H54 (cell line): ENCODE measurements around the gene MAK.
"Not testable (repeated sequence)": the region's sequence is repeated elsewhere in the genome, so short reads cannot be mapped to it uniquely, and the experiment has no call there.

Experiments
- DNase-seq: peaks from one replicate; pipeline ENCODE4 v3.0.0; 2011; ENCODE audit warnings: low spot score, mixed read lengths; ENCODE audit not compliant: insufficient read length
- FAIRE-seq: peaks from 3 replicates; lab custom pipeline; 2011; peaks lifted over from hg19 to GRCh38; lab: Jason Lieb, UNC
- POLR2A ChIP-seq: IDR thresholded peaks from 2 replicates; pipeline ENCODE4 v1.6.1; 2011; ENCODE audit warnings: low read depth, mild to moderate bottlenecking, low read length

MAK gene

DNA sequence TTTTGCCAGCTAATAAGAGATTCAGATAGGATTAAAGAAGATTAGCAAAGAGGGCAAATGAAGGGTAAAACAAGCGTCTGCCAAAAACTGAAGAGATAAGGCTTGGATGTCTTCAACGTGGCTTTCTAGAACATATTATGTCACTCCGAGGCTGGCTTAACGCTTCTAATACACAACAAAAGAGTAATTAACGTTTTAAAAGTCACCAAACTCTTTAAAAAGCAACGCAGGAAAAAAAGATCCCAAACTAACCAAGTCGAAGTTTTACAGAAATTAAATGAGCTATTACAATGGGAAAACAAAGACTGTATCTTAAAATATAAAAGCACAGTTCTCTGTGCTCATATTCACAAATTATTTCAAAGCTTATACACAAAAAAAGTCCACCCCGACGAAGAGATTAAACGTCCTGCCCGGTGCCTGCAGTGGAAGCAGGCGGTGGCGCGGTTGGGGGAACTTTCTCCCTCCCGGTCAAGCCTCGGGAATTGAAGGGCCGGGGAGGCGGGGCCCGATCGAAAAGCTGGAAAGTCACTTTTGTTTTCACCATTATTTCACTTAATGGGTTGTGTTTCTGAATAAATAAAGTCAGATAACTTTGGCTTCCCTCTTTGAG lies 1.2 kb downstream of the MAK start:
- TF ChIP-seq POLR2A, result no peak
- FAIRE-seq, result peak; percentile 6
- DNase-seq, result peak; percentile 49

DNA sequence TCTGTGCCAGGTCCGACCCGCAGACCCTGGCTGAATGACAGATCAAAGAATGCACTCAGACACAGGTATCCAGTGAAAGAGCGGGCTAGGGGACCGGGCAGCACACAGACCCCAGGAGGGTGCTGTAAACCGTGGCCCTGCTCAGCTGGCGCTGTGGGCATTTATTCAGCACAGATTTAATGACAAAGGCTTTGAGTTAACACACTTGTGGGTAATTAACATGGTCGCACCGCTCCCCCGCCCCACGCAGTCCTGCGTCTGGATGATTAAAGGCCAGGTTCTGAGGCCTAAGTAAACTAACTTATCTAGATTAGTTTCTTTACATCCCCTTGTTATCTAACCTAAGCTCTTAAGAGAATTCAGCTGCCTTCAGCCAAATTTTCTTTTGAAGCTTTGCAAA lies 3.5 kb downstream of the MAK start:
- TF ChIP-seq POLR2A, result no peak
- DNase-seq (no peak), FAIRE-seq (no peak)

DNA sequence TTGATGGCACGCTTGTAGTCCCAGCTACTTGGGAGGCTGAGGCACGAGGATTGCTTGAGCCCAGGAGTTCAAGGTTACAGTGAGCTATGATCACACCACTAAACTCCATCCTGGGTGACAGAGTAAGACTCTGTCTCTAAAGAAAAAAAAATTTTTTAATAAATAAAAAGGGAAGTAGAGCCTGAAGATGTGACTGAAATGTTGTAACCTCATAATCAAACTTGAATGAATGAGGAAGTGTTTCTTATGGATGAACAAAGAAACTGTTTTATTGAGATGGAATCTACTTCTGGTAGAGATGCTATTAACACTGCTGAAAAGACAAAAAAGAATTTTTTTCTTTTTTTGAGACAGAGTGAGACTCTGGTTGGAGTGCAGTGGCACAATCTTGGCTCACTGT lies 6.7 kb downstream of the MAK start:
- DNase-seq (no peak), FAIRE-seq (no peak)
- TF ChIP-seq POLR2A, result no peak

DNA sequence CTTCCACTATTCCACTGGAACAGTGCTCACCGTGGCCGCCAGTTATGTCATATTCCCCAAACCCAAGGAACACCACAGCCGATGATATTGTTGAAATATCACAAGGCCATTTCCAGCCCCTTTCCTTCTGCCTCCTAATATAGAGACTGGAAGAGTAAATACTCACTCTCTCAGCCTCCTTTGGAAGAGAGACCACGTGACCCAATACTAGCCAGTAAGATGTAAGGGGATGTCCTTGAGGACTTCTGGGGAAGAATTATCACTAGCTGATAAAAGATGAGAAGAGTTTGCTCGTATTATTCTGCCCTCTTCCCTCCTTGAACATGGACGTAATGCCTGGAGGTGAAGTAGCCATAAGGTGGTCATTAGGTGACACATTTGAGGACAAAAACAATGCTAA lies 13.5 kb downstream of the MAK start:
- no peak for FAIRE-seq
- no peak for TF ChIP-seq POLR2A
- DNase-seq, result no peak

DNA sequence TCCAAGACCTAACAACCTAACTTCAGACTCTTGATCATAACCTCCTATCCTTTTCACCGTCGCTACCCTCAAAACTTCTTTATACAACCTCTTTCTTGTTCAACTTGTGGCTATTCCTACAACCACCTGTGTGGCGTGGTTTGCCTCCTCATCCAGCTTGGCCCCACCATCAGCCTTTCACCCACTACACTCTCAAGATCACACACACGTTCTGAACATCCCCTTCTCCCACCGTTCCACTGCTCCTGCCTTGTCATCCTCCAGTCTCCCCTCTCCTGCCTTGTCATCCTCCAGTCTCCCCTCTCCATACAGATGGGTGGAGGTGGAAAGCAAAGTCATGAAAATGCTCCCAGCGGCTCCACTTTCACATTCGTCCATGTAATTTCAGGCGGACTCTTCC lies 14.0 kb downstream of the MAK start:
- FAIRE-seq, result no peak

DNA sequence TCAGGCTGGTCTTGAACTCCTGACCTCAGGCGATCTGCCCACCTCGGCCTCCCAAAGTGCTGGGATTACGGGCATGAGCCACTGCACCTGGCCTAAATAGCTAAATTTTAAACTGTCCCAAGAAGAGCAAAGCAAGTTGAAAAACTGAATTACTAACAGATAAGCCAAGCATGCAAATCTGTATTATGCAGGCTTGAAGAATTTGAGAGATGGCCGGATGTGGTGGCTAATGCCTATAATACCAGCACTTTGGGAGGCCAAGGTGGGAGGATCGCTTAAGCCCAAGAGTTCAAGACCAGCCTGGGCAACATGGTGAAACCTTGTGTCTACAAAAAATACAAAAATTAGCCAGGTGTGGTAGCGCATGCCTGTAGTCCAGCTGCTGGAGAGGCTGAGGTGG lies 24.2 kb downstream of the MAK start:
- DNase-seq, FAIRE-seq: not testable (repeated sequence)

More for the DNA sequence above, 14.0 kb downstream of the MAK start:
- no peak for TF ChIP-seq POLR2A
- DNase-seq, result no peak

DNA sequence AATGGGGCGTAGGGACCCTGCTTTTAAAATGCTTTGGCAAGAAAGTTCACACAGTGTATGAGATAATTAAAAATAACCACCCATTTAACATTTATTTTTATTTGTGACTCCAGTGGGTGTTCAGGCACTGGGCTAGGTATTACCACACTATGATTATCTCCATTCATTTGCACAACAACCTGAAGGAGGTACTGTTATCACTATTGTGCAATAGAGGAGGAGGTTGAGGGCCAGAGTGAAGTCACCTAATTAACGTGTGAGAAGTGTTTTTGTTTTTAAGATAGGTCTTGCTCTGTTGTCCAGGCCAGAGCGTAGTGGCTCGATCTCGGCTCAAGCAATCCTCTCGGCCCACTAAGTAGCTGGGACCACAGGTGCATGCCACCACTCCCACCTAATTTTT lies 29.2 kb downstream of the MAK start:
- DNase-seq (no peak), FAIRE-seq (peak; percentile 6)
- TF ChIP-seq POLR2A, result no peak

DNA sequence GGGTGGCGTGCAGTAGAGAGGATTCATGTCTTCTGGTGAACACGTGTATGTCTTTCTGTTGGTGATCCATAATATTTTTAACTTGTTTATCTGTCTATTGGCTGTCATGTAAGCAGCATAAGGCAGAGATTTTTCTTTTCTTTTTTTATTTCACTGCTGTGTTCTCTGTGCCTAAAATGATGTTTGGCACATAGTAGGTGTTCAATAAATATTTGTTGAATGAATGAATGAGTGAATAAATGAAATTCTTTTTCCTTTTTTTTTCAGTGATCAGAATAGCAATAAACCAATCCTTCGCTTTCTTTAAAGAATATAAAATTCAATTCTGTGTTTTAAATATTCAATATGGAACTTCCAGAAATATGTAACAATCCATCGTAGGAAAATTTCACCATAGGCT lies 30.0 kb downstream of the MAK start:
- TF ChIP-seq POLR2A, result no peak
- DNase-seq, result no peak
- FAIRE-seq, result no peak

DNA sequence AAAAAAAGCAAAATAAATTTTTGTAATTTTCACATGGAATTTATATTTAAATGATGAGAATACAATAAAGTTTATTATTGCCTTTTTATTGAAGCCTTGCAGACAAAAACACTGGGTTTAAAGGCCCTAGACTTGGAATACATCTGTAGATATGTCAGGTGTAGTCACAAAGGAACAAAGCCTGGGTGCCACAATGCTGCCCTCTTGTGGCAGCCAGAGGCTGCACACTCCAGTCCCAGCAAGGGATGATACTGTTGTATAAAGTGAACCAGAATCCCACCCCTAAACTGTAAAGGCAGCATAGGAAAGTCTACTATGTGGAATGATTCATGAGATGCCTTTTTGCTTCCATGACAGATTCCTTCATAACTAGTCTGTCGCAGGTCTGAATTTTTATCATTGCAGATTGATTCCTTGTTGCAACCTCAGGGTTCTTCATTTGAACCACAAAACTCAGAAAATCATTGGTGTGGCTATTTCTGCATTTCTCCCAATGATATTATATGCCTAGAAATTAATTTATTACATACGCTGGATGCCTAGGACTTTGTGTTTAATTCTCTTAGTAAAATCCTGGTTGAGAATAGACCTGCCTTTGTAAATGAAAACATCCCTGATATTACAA lies 37.0 kb downstream of the MAK start:
- peak; percentile 93 for FAIRE-seq
- DNase-seq, result peak; percentile 54
- no peak for TF ChIP-seq POLR2A

DNA sequence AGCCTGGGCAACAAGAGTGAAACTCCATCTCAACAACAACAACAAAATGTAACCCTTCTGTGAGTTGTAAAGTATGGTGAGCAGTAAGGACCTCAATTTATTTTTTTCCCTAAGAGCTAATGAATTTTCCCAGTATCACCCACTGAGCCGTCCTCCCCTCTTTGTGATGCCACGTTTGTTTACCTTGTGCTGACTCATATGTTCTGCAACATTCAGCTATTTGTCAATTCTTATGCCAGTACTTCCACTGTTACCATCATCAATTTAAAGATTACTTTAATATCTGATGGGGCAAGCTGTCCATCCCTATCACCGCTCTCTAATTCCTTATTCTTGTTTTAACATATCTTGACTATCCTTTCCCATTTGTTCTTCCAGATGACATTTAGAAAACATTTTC lies 37.5 kb downstream of the MAK start:
- peak; percentile 85 for FAIRE-seq
- peak; percentile 15 for DNase-seq

DNA sequence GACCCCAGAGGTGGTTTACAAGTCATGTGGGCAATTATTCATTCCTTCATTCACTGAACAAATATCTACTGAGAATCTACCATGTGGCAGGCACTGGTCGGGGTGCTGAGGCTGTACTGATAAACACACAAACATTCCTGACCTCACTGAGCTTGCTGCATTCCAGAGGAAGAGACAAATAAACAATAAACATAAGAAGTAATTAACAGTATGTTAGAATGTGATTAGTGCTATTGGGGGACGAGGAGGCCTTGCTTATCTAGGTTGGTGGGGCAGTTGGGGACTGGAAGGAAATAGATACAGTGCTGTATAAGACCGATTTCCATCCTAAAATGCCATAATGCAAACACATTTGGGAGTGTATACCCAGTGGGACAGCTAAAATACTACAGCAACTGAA lies 44.1 kb downstream of the MAK start:
- TF ChIP-seq POLR2A, result no peak
- DNase-seq, result no peak
- FAIRE-seq, result no peak

More for the DNA sequence above, 37.5 kb downstream of the MAK start:
- no peak for TF ChIP-seq POLR2A

DNA sequence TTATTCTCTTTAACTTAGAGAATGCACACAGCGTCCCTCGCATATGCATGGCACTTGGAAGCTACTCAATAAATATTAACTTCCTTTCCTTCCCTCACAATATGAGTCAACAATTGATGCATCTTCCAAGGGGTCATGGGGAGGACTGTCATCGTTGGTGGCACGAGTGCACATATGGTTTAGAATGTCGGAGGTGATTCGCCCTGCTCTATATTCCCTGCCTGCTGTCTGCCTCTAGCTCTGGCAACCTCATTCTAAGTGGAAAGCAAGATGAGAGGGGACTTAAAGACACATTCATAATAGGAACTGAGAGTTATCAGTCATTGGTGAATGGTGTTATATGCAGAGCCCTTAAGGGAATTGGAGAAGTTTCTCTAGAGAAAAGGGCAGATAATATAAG lies 44.6 kb downstream of the MAK start:
- FAIRE-seq, result no peak
- DNase-seq, result no peak
- TF ChIP-seq POLR2A, result no peak

DNA sequence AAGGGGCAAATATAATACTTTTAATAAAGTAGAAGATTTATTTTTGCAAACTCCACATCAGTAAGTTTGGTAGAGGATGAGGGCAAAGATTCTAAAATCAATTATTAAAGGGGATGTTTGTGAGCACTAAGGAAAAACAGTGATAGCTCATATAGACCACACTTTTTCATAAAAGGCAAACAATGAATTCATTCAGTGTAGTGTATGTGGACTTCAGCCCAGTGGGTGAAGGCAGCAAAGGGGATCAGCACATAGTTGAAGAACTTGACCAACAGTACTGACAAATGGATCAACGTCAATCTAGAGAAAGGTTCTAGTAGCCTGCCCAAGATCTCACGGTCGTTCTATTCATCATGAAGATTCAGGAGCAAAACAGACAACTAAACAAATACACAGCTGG lies 45.3 kb downstream of the MAK start:
- FAIRE-seq (no peak), DNase-seq (no peak)
- no peak for TF ChIP-seq POLR2A

DNA sequence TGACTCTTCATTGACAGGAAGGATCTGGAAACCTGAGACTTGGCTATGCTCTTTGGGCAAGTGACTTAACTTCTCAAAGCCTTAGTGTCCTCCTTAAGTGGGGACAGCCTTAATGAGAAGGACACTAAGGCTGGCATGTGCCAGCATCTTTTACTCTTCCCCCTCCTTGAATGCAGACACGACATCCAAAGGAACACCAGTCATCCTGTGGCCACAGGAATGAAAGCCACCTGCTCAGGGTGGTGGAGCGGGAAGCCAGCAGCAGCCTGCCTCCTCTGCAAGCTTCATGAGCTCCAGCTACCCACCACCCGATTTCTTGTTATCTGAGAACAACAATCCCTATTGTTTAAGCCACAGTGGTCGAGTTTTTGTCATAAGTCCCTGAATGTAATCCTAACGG lies 46.2 kb downstream of the MAK start:
- no peak for TF ChIP-seq POLR2A
- no peak for FAIRE-seq
- DNase-seq, result no peak

DNA sequence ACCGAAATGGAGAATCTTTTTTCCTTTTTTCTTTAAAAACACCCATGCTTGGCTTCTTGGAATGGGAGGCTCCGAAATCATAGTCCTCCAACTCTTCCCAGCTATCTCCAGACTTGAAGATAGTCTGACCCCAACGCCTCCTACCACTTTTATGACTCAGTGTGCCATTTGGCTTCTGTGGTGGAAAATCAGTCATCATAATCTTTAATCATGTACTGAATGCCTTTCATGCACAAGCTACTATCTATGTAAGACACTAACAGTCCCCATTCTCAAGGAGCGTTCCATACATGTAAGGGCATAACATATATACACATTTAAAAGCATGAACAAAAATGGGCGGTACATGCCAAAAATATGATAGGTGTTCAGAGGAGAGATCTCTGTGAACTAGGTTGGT lies 46.7 kb downstream of the MAK start:
- DNase-seq, result no peak
- TF ChIP-seq POLR2A, result no peak
- FAIRE-seq, result no peak
